Astrocyte (in vitro differentiated cells and primary cell): Measurements from ENCODE around the gene MKKS. TPM values are rescaled to one million over a fixed set of nuclear protein-coding genes. Genes with fewer than 3 reads are reported as not detected.

Source experiments
- DNase-seq: peaks from one replicate; pipeline ENCODE4 v3.0.0-alpha.2; 2010; ENCODE audit warnings: low read depth
- FAIRE-seq: peaks from 2 replicates; lab custom pipeline; 2011; peaks lifted over from hg19 to GRCh38; lab: Jason Lieb, UNC
- H2AFZ ChIP-seq: 2 replicates; pipeline ENCODE4 v1.6.0; 2012; ENCODE audit warnings: low read depth, low read length, inconsistent platforms
- H3K27ac ChIP-seq: 2 replicates; pipeline ENCODE4 v1.5.1; 2011; ENCODE audit warnings: low read depth, low read length, inconsistent platforms
- H3K27me3 ChIP-seq: 2 replicates; pipeline ENCODE4 v1.6.0; 2011; ENCODE audit warnings: low read length, inconsistent platforms; ENCODE audit not compliant: insufficient read depth
- H3K36me3 ChIP-seq: 2 replicates; pipeline ENCODE4 v1.5.1; 2011; ENCODE audit warnings: low read length, inconsistent platforms; ENCODE audit not compliant: insufficient read depth
- H3K4me1 ChIP-seq: 2 replicates; pipeline ENCODE4 v1.5.1; 2011; ENCODE audit warnings: low read length, inconsistent platforms; ENCODE audit not compliant: insufficient read depth
- H3K4me2 ChIP-seq: 2 replicates; pipeline ENCODE4 v1.6.0; 2012; ENCODE audit warnings: low read length, inconsistent platforms
- H3K4me3 ChIP-seq: 2 replicates; pipeline ENCODE4 v1.5.1; 2011; ENCODE audit warnings: low read depth, mild to moderate bottlenecking, low read length, inconsistent platforms; ENCODE audit not compliant: insufficient read depth
- H3K79me2 ChIP-seq: 2 replicates; pipeline ENCODE4 v1.6.0; 2012; ENCODE audit warnings: mild to moderate bottlenecking, low read length, inconsistent platforms; ENCODE audit not compliant: insufficient read depth
- H3K9ac ChIP-seq: 2 replicates; pipeline ENCODE4 v1.6.0; 2012; ENCODE audit warnings: mild to moderate bottlenecking, low read length, inconsistent platforms
- H3K9me3 ChIP-seq: 2 replicates; pipeline ENCODE4 v1.5.1; 2012; ENCODE audit warnings: low read depth, mild to moderate bottlenecking, low read length, inconsistent platforms; ENCODE audit not compliant: insufficient read depth
- H4K20me1 ChIP-seq: 2 replicates; pipeline ENCODE4 v1.6.0; 2012; ENCODE audit warnings: low read length, inconsistent platforms; ENCODE audit not compliant: insufficient read depth
- H3K27ac Mint-ChIP-seq: one replicate; pipeline ENCODE4 v1.8.0; 2021; ENCODE audit warnings: mild to moderate bottlenecking, mixed read lengths; ENCODE audit not compliant: unreplicated experiment
- H3K27me3 Mint-ChIP-seq: one replicate; pipeline ENCODE4 v1.8.0; 2021; ENCODE audit warnings: low read depth, mixed read lengths; ENCODE audit not compliant: unreplicated experiment
- H3K36me3 Mint-ChIP-seq: one replicate; pipeline ENCODE4 v1.8.0; 2021; ENCODE audit warnings: low read depth, mixed read lengths; ENCODE audit not compliant: unreplicated experiment
- H3K4me1 Mint-ChIP-seq: one replicate; pipeline ENCODE4 v1.8.0; 2021; ENCODE audit warnings: low read depth, mixed read lengths; ENCODE audit not compliant: unreplicated experiment
- H3K4me3 Mint-ChIP-seq: one replicate; pipeline ENCODE4 v1.8.0; 2021; ENCODE audit warnings: mild to moderate bottlenecking, moderate library complexity, mixed read lengths; ENCODE audit not compliant: unreplicated experiment
- H3K9me3 Mint-ChIP-seq: one replicate; pipeline ENCODE4 v1.8.0; 2021; ENCODE audit warnings: mild to moderate bottlenecking, mixed read lengths; ENCODE audit not compliant: unreplicated experiment
- CTCF ChIP-seq: IDR thresholded peaks from 2 replicates; pipeline ENCODE4 v1.5.1; 2011; ENCODE audit warnings: low read depth, mild to moderate bottlenecking, inconsistent platforms, low read length, moderate library complexity; ENCODE audit not compliant: insufficient read depth
- EZH2 ChIP-seq: IDR thresholded peaks from 2 replicates; pipeline ENCODE4 v1.6.1; 2012; ENCODE audit warnings: mild to moderate bottlenecking, low read length, inconsistent platforms; ENCODE audit not compliant: insufficient read depth
- total RNA-seq: library from RNA; stranded (reverse); gene quantifications from 2 replicates; pipeline ENCODE4 v1.2.1, GENCODE V29; 2021

MKKS gene
- total RNA-seq, 1 donor from 2014 or later, result 13.4 TPM

DNA sequence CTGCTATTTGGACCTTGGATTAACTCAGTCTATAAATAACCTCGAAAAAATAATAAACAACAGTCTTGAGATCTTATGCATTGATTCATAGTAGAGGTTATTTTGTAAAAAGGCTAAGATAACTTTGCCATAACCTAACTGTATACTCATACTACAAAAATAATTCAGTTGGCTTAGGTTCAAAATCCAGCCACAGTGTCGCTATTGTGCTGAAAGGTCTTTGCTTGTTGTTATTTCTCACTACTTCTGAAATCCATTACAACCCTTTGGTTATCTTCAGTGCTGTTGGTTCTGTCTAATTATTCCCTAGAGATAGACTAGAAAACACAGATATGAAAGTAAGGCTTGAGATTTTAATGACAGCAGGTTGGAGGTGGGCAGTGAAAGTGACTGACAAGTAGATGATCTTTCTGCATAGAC is 74.4 kb downstream of the MKKS start:
- Histone ChIP-seq H3K4me3 (no peak overlapping the region), H3K79me2 (no peaks in the 10 kb centered on the region), H2AFZ (no peak overlapping the region), H3K9me3 (no peaks in the 10 kb centered on the region), H3K4me2 (peak overlapping the region; percentile 53), H4K20me1 (no peaks in the 10 kb centered on the region), H3K4me1 (peaks cover 18% of the 10 kb centered on the region), H3K9ac (no peak overlapping the region), H3K27me3 (peaks cover 5% of the 10 kb centered on the region), H3K36me3 (no peaks in the 10 kb centered on the region), H3K27ac (no peak overlapping the region)
- TF ChIP-seq CTCF (no peak), EZH2 (no peak)
- DNase-seq (peak; percentile 76), FAIRE-seq (no peak)
- H3K27me3 Mint-ChIP-seq, result peaks cover 11% of the 10 kb centered on the region
- peaks cover 3% of the 10 kb centered on the region for H3K4me1 Mint-ChIP-seq
- H3K27ac Mint-ChIP-seq, result no peak overlapping the region
- peaks cover 4% of the 10 kb centered on the region for H3K9me3 Mint-ChIP-seq
- no peaks in the 10 kb centered on the region for H3K36me3 Mint-ChIP-seq
- no peak overlapping the region for H3K4me3 Mint-ChIP-seq

- no peak overlapping the region for H3K9ac ChIP-seq
- no peaks in the 10 kb centered on the region for H4K20me1 ChIP-seq
- peaks cover 26% of the 10 kb centered on the region for H3K4me1 ChIP-seq
- no peak overlapping the region for H3K4me2 ChIP-seq
- Mint-ChIP-seq H3K27me3 (peaks cover 6% of the 10 kb centered on the region), H3K27ac (no peak overlapping the region), H3K9me3 (peaks cover 4% of the 10 kb centered on the region), H3K4me3 (no peak overlapping the region), H3K36me3 (no peaks in the 10 kb centered on the region), H3K4me1 (peaks cover 10% of the 10 kb centered on the region)
- TF ChIP-seq EZH2 (no peak), CTCF (peak; percentile 36)
- peaks cover 3% of the 10 kb centered on the region for H3K27me3 ChIP-seq
- no peak for DNase-seq
- H2AFZ ChIP-seq, result no peak overlapping the region
- no peak overlapping the region for H3K27ac ChIP-seq
- no peak for FAIRE-seq
- no peaks in the 10 kb centered on the region for H3K9me3 ChIP-seq
- H3K36me3 ChIP-seq, result no peaks in the 10 kb centered on the region
- no peak overlapping the region for H3K4me3 ChIP-seq
- H3K79me2 ChIP-seq, result no peaks in the 10 kb centered on the region
Observed at GRCh38 chr20:10357974-10358373, 76.0 kb downstream of the MKKS start.

DNA sequence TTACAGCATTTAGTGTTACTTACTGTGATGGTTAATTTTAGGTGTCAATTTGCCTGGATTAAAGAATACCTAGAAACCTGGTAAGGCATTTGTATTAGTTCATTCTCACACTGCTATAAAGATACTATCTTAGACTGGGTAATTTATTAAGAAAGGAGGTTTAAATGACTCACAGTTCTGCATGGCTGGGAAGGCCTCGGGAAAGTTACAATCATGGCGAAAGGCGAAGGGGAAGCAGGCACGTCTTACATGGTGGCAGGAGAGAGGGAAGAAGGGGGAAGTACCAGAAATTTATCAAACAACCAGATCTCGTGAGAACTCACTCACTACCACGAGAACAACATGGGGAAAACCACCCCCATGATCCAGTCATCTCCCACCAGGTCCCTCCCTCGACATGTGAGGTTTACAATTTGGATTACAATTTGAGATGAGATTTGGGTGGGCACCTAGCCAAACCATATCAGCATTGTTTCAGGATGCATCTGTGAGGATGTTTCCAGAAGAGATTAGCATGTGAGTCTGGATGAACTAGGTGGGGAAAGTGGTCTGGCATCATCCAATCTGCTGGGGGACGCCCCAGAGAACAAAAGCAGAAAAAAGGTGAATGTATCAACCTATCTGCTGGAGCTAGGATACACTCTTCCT is 76.8 kb downstream of the MKKS start:
- H3K36me3 ChIP-seq, result no peaks in the 10 kb centered on the region
- TF ChIP-seq EZH2 (no peak), CTCF (no peak)
- Mint-ChIP-seq H3K4me1 (peaks cover 16% of the 10 kb centered on the region), H3K27me3 (peaks cover 5% of the 10 kb centered on the region), H3K4me3 (no peak overlapping the region), H3K9me3 (peaks cover 4% of the 10 kb centered on the region), H3K36me3 (no peaks in the 10 kb centered on the region), H3K27ac (no peak overlapping the region)
- H3K27me3 ChIP-seq, result no peaks in the 10 kb centered on the region
- peaks cover 33% of the 10 kb centered on the region for H3K4me1 ChIP-seq
- H3K4me3 ChIP-seq, result no peak overlapping the region
- H3K79me2 ChIP-seq, result no peaks in the 10 kb centered on the region
- H4K20me1 ChIP-seq, result no peaks in the 10 kb centered on the region
- DNase-seq (peak; percentile 34), FAIRE-seq (no peak)
- H3K4me2 ChIP-seq, result no peak overlapping the region
- H2AFZ ChIP-seq, result no peak overlapping the region
- H3K27ac ChIP-seq, result no peak overlapping the region
- H3K9me3 ChIP-seq, result no peaks in the 10 kb centered on the region
- H3K9ac ChIP-seq, result no peak overlapping the region
